Peyer's patch (tissue), 4 donors: ENCODE data around the gene SS18L1. TPM values are rescaled to one million over a fixed set of nuclear protein-coding genes. Genes with fewer than 3 reads are reported as not detected.
A peak's percentile ranks its signal among the peaks of the same experiment; 100 is the strongest.

ENCODE experiments used
- DNase-seq, 3 donors: peaks; one replicate each; pipeline ENCODE4 v3.0.0-alpha.2; 2017 to 2019
- H3K27ac ChIP-seq, 4 donors: fragments of 200-600 bp; sonication (generic); one replicate each; pipeline ENCODE4 v1.5.1; 2016 to 2019
- H3K27me3 ChIP-seq, 2 donors: fragments of 200-600 bp; sonication (generic); one replicate each; pipeline ENCODE4 v1.5.1; 2019
- H3K36me3 ChIP-seq, 3 donors: fragments of 200-600 bp; sonication (generic); one replicate each; pipeline ENCODE4 v1.5.1; 2016 to 2019
- H3K4me1 ChIP-seq, 4 donors: fragments of 200-600 bp; sonication (generic); one replicate each; pipeline ENCODE4 v1.5.1; 2016 to 2019
- H3K4me3 ChIP-seq, 4 donors: fragments of 200-600 bp; sonication (generic); 1 replicate in 3 of 4; 2 replicates in 1 of 4; pipeline ENCODE4 v1.5.1; 2016 to 2019; ENCODE audit warnings: mild to moderate bottlenecking in 1 of 4
- H3K9me3 ChIP-seq, 4 donors: fragments of 200-600 bp; sonication (generic); one replicate each; pipeline ENCODE4 v1.5.1; 2016 to 2019; ENCODE audit warnings: mild to moderate bottlenecking in 1 of 4
- CTCF ChIP-seq, 6 experiments: fragments of 450-650 bp in 4 of 6; fragments of 200-600 bp in 2 of 6; sonication (generic) in 1 of 6; IDR thresholded peaks; one replicate each; pipeline ENCODE4 v1.5.1; 2017 to 2019; ENCODE audit warnings: antibody characterized with exemption in 6 of 6, mild to moderate bottlenecking in 3 of 6, moderate library complexity in 1 of 6
- POLR2A ChIP-seq, 2 donors: fragments of 450-650 bp; IDR thresholded peaks; one replicate each; pipeline ENCODE4 v1.5.1; 2017; ENCODE audit warnings: antibody characterized with exemption in 2 of 2, mild to moderate bottlenecking in 2 of 2, moderate library complexity in 2 of 2
- total RNA-seq, 4 donors: library from RNA; depleted of rRNA; stranded (reverse); fragments of >200 nt; gene quantifications; one replicate each; pipeline ENCODE4 v1.1.0, GENCODE V29; 2016

SS18L1 gene
- total RNA-seq, 4 donors from 2014 or later: 14.9 to 27.2 (median 24.5) TPM

DNA sequence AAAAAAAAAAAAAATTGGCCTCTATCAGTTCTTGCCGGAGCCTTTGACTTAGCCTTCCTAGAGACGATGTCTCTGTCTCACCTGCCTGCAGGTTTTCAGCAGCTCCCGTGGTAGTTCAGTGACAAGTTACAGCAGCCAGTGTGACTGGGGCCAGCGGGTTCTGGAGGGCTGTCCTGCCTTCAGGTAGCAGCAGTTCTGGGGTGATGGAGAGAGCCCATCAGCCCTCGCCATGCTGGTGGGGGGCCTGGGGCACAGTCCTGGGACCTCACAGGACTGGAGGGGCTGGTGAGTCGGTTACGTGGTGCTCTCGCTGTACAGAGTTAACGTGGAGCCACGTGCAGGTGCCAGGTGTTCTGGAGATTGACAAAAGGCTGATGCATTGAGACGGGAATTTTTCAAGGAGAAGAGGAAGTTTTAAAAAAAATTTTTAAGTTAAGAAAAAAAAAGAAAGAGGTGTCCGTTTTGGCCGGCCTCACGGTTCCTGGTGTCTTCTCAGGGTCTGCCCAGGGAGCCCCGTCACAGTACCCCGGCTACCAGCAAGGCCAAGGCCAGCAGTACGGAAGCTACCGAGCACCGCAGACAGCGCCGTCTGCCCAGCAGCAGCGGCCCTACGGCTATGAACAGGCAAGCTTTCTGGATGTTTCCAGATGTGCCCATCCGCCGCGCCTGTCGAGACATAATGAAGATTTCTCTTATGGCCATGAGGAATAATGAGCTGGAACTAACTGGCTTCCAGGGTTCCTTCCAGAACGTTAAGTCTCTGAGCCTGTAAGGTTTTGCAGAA, 30.6 kb downstream of the SS18L1 start:
- Histone ChIP-seq H3K4me1 (no peaks in the 10 kb centered on the region), H3K36me3 (peaks cover 0 to 30% (median 0%) of the 10 kb centered on the region in 3 donors), H3K27ac (no peak overlapping the region), H3K4me3 (no peak overlapping the region), H3K9me3 (no peaks in the 10 kb centered on the region), H3K27me3 (no peaks in the 10 kb centered on the region)
- no peak for DNase-seq
- TF ChIP-seq CTCF (IDR thresholded peaks at IDR 0.05) (no peak), POLR2A (IDR thresholded peaks at IDR 0.05) (no peak)

- no peak overlapping the region for H3K27ac ChIP-seq
- no peaks in the 10 kb centered on the region for H3K9me3 ChIP-seq
- peak in 1 of 3 donors; percentile 18 for DNase-seq
- no peak for TF ChIP-seq CTCF (IDR thresholded peaks at IDR 0.05)
- TF ChIP-seq POLR2A (IDR thresholded peaks at IDR 0.05): no peak
- no peaks in the 10 kb centered on the region for H3K4me1 ChIP-seq
- no peak overlapping the region for H3K4me3 ChIP-seq
- H3K36me3 ChIP-seq: peaks cover 0 to 32% (median 0%) of the 10 kb centered on the region in 3 donors
- no peaks in the 10 kb centered on the region for H3K27me3 ChIP-seq
Measured at GRCh38 chr20:62174870-62175624, 31.5 kb downstream of the SS18L1 start.

- peaks cover 0 to 34% (median 0%) of the 10 kb centered on the region in 3 donors for H3K36me3 ChIP-seq
- no peak overlapping the region for H3K4me3 ChIP-seq
- peak in 1 of 3 donors; percentile 21 for DNase-seq
- no peak for TF ChIP-seq CTCF (IDR thresholded peaks at IDR 0.05)
- no peak for TF ChIP-seq POLR2A (IDR thresholded peaks at IDR 0.05)
- H3K27ac ChIP-seq: no peak overlapping the region
- no peaks in the 10 kb centered on the region for H3K9me3 ChIP-seq
- no peaks in the 10 kb centered on the region for H3K27me3 ChIP-seq
- no peaks in the 10 kb centered on the region for H3K4me1 ChIP-seq
Measured at GRCh38 chr20:62175711-62176110, 32.1 kb downstream of the SS18L1 start.

DNA sequence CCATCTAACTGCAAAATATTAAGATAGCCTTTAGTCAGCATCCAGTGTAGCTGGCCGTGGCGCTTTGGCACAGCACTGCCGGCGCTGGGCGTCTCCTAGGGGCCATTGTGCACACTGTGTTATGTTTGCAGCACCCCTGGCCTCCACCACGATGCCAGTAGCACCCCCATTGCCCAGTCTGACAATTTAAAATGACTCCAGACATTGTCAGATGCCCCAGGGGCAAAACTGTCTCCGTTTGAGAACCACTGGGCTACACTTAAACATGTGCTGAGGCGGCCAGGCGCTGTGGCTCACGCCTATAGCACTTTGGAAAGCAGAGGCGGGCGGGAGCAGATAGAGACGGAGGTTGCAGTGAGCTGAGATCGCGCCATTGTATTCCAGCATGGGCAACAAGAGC, 33.3 kb downstream of the SS18L1 start:
- no peak for TF ChIP-seq CTCF (IDR thresholded peaks at IDR 0.05)
- TF ChIP-seq POLR2A (IDR thresholded peaks at IDR 0.05): no peak
- Histone ChIP-seq H3K36me3 (peaks cover 0 to 34% (median 0%) of the 10 kb centered on the region in 3 donors), H3K9me3 (no peaks in the 10 kb centered on the region), H3K4me1 (peaks cover 0 to 3% (median 0%) of the 10 kb centered on the region in 4 donors), H3K4me3 (no peak overlapping the region), H3K27me3 (no peaks in the 10 kb centered on the region), H3K27ac (no peak overlapping the region)
- peak in 1 of 3 donors; percentile 25 for DNase-seq

DNA sequence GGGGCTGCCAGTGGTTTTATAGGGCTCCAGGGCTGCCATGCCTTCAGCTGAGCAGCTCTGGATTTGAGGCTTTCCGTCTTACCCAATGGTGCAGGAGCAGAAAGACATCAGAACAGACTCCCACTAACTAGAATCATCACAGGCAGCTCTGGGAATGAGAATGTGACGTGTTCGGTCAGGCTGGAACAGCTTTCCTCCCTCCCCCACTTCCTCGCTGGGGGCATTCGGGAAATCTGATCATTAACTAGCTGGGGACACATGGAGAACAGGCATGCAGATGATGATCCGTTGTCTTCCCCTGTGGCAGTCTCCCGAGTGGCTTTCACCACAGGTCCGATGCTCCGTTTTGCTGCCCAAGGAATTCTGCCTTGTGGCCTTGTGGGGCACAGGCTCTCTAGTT, 33.7 kb downstream of the SS18L1 start:
- Histone ChIP-seq H3K36me3 (peaks cover 0 to 34% (median 0%) of the 10 kb centered on the region in 3 donors), H3K9me3 (no peaks in the 10 kb centered on the region), H3K27me3 (no peaks in the 10 kb centered on the region), H3K4me3 (no peak overlapping the region), H3K4me1 (peaks cover 0 to 6% (median 2%) of the 10 kb centered on the region in 4 donors), H3K27ac (no peak overlapping the region)
- TF ChIP-seq POLR2A (IDR thresholded peaks at IDR 0.05) (no peak), CTCF (IDR thresholded peaks at IDR 0.05) (no peak)
- DNase-seq: peak in 1 of 3 donors; percentile 21
